ENCODE results near the gene TVP23A.
"Not testable (repeated sequence)": the region's sequence is repeated elsewhere in the genome, so short reads cannot be mapped to it uniquely, and the experiment has no call there.

TVP23A gene

DNA sequence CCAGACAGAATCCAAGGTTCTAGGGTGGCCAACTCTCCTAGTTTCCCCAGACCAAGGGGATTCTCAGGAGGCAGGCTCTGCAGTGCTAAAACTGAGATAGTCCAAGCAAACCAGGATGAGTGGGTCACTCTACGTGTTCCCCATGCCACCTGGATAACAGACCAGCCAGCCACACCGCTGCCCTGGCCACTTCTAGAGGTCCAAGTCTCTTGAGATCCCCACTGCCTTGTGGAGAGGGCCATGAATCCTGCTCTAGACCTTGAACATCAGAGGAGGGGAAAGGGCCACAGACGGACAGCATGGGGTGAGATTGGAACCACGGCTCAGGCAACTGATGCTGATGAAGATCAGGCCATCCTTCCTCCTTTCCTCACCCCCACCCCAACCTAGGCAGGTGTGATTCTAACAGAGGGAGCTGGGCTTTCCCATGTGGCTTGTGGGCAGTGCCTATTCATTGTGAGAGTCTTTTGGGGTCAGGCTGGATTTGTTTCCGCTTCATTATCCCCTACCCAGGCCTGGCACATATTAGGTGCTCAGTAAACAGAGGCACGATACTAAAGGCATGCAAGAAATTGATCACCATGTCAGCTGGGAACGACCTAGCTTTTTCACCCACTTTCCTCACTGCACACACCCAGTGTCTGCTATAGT lies 16.8 kb upstream of the TVP23A start:
- DNase-seq (ENCODE audit: low read depth, low spot score) = no peak

DNA sequence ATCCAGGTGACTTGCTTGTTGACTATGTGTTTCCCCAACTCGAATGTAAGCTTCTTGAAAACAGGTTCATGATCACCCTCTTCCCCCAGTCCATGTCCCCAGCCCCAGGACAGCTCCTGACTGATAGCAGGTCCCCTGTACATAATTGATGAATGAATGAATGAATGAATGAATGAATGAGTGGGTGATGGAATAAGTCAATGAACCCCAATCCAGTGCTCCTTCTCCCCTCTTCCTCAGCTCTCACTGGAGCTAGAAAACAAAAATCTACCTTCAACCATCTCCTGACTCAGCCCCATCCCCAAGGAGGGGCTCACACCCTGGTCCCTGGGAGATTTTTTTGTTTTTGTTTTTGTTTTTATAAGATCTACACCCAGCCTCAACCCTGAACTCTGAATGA lies 16.2 kb upstream of the TVP23A start:
- no peak for DNase-seq (ENCODE audit: low read depth, low spot score)

DNA sequence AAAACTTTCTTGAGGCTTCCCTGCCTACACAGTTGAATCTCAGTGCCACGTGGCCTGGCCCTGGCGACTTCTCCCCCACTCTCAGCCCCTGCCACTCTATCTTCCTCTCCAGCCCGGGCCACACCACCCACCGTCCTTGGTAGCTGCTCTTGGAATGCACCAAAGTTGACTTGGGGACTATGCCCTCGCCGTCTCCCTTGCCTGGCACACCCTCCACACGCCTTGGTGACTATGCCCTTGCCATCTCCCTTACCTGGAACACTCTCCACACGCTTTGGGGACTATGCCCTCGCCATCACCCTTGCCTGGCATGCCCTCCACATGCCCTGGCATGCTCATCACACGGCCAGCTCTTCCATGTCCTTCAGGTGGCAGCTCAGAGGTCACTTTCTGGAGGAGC lies 15.5 kb upstream of the TVP23A start:
- DNase-seq (ENCODE audit: low read depth, low spot score) = no peak

DNA sequence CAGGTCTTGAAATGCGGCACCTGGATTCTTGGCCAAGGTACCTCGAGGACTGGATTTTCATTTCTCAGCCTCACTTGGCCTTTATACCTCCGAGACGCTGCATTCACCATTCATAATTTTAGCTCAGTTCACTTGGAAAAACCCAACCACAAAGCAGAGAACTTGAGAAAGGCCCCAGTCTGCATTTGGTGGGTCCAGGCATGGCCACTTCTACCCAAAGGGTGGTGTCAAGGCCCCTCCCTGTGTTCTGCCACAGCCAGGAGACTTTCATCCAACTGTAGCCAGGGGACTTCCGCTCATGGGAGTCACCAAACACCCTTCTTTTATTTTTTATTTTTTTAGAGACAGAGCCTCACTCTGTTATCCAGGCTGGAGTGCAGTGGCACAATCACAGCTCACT lies 14.7 kb upstream of the TVP23A start:
- DNase-seq (ENCODE audit: low read depth, low spot score) = no peak

DNA sequence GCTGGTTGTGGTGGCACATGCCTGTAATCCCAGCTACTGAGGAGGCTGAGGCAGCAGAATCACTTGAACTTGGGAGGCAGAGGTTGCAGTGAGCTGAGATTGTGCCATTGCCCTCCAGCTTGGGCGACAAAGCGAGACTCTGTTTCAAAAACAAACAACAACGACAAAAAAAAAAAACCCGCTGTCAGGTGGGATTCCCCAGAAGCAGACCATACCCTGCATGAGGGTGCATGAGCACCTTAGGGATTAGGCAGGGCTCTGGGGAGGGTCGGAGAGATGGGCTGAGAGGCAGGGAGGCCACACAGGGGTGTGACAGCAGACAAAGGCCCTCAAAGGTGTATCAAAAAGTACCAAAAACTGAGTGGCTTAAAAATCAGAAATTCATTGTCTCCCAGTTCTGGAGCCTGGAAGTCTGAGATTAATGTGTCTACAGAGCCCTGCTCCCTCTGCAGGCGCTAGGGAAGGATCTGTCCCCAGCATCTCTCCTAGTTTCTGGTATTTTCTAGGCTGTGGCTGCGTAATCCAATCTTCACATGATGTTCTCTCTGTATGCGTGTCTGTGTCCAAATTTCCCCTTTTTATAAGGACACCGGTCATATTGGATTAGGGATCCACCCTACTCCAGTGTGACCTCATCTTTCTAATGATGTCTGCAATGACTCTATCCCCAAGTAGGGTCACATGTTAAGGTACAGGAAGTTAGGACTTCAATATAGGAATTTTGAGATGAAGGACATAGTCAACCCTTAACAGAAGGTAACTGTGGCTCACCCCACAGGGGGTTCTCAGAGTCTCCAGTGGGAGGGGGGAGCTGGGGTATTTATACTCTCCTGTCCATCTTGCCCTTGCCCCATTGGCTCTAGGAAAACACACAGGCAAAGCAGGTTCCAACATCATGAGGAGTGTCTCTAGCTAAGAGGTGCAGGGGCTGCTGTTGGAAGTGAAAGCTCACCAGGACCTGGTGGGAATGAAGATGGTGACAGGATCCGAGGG lies 13.6 kb upstream of the TVP23A start:
- DNase-seq (ENCODE audit: low read depth, low spot score) = no peak

DNA sequence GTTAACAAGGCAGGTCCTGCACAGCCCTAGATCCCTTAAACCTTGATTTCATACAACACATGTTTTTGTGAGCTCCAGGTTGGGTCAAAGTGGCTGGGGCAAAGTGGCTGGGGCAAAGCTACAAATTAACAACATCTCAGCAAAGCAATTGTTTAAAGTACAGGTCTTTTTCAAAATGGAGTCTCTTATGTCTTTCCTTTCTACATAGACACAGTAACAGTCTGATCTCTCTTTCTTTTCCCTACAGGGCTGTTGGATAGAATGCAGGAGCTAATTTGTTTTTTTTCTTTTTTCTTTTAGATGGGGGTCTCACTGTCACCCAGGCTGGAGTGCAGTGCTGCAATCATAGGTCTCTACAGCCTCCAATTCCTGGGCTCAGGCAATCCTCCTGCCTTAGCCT lies 11.6 kb upstream of the TVP23A start:
- not testable (repeated sequence) for DNase-seq (ENCODE audit: low read depth, low spot score)

DNA sequence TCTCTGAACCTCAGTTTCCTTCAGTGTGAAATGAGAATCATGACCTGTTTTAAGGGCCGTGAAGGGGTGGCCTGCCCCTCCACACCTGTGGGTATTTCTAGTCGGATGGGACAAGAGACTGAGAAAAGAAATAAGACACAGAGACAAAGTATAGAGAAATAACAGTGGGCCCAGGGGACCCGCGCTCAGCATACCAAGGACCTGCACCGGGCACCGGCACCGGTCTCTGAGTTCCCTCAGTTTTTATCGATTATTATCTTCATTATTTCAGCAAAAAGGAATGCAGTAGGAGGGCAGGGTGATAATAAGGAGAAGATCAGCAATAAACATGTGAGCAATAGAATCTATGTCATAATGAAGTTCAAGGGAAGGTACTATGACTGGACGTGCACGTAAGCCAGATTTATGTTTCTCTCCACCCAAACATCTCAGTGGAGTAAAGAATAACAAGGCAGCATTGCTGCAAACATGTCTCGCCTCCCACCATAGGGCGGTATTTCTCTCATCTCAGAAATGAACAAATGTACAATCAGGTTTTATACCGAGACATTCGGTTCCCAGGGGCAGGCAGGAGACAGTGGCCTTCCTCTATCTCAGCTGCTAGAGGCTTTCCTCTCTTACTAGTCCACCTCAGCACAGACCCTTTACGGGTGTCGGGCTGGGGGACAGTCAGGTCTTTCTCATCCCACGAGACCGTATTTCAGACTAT lies 10.9 kb upstream of the TVP23A start:
- DNase-seq (ENCODE audit: low read depth, low spot score) = not testable (repeated sequence)

DNA sequence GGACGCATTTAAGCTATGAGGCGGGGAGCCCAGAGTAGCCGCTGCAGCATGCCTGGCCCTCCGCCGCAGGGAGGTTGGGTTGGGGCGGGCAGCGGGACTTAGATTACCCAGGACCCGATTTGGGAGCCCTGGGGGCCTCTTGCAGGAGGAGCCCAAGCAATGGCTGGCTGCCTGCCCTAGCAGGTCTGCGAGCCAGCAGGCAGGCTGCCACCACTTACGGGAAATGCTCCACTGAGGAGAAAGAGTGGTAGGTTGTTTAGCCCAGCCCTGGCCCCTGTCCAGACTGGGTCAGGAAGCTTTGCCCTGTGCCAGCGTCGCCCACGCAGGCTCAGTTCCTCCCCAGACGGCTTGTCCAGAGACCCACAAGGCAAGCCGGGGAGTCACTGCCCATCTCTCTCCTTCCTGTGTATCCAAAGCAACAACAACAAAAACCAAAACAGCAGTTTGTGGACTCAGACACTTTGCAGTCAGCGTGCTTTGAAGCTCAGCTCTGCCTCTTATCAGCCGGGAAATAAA lies 10.3 kb upstream of the TVP23A start:
- DNase-seq (ENCODE audit: low read depth, low spot score) = no peak

DNA sequence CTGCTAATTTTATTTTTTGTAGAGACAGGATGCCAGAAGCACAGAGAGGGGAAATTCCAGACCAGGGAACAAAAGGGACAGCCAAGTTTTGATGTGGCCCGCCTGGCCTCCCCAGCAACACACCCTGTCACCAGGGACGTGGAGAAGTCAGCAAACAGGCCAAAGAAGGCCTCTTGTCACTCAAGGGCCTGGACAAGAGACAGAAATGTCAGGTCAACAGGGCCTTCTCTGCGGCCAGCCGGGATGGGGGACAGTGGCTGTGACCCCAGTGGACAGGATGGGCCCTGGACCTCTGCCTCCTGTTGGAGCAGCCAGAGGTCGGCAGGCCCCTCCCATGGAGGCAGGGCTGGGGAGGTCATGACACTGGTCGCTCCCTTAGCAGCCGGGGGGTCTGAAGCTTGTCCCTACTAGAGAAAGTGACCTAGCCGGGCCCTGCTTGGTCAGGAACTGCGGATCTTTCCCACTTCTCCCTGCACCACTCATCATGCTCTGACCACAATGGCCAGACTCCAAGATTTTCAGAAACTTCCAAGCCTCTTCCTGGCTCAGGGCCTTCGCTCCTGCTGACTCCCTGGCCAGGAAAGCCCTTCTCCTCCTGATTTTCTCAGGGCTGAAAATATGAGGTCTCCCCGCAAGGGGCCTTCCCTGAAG lies 9.2 kb upstream of the TVP23A start:
- DNase-seq (ENCODE audit: low read depth, low spot score) = no peak

DNA sequence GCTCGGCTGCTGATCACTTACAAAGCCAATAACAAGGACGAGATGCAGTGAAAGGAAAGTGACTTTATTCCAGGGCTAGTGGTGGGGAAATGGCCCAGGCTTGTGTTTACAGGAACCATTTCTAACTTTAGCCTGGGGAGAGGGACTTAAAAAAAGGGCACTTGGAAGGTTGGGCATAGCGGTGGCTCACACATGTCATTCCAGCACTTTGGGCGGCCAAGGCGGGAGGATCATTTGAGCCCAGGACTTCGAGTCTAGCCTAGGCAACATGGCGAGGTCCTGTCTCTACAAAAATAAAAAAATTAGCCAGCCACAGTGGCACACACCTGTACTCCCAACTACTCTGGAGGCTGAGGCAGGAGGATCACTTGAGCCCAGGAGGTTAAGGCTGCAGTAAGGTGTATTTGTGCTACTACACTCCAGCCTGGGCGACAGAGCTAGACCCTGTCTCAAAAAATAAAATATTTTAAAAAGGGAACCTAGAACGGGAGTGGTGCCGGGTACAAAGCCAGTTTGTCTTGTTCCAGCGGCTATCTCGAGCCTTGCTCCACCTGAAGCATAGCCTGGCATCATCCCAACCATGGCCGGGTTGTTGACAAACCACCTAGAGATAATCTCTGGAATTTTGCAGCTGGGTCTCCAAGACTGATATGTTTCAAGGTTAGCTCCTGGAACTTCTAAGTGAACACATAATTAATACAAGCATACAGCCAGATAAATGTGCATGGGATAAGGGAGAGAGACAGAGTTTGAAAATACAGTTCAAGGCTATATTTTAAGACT lies 5.7 kb upstream of the TVP23A start:
- no peak for DNase-seq (ENCODE audit: low read depth, low spot score)

DNA sequence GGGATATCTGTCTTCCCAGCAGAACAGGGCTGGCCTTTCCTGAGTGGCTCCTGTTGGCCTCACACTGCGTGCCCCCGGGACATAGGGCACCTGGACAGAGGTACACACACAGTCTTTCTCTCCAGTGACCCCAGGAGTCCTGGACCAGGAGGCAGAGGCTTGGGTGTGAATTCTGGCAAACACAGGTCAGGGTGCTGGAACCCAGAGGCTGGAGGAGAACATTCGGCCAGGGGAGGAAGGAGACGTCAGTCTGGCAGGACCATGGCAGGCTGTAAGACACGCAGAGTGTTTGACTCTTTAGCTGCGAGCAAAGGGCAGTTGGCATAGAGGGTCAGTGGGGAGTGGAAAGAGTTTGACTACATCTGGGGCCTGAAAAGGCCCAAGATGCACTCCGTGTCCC lies 4.1 kb upstream of the TVP23A start:
- DNase-seq (ENCODE audit: low read depth, low spot score) = no peak

DNA sequence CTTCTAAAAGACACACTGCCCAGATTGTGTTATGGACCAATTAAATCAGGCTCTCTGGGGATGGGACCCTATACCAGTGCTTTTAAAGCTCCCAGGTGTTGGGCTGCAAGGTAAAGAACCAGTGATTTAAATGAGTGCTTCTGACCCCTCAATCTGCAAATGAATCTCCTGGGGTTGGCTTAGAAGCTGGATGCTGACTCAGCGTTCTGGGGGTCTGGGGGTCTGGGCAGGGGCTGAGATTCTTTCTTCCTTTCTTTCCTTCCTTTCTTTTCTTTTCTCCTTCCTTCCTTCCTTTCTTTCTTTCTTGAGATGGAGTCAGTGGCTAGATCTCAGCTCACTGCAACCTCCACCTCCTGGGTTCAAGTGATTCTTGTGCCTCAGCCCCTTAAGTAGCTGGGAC lies 2.0 kb upstream of the TVP23A start:
- no peak for DNase-seq (ENCODE audit: low read depth, low spot score)

DNA sequence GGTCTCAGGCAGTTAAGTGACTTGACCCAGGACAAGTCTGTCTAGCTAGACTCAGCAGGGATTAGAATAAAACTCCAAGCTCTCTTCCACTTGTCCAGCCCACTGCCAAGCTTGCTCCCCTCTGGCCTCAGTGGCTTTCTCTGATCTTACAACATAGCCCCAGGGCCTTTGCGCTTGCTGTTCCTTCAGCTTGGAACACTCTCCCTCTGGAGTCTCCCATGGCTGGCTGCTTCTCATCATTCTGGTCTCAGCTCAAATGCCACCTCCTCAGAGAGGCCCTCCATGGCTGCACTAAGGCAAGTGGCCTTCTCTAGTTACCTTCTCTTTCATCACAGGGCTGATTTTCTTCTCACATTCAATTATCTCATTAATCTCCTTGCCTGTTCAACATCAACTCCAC lies 1.1 kb downstream of the TVP23A start:
- no peak for DNase-seq (ENCODE audit: low read depth, low spot score)

DNA sequence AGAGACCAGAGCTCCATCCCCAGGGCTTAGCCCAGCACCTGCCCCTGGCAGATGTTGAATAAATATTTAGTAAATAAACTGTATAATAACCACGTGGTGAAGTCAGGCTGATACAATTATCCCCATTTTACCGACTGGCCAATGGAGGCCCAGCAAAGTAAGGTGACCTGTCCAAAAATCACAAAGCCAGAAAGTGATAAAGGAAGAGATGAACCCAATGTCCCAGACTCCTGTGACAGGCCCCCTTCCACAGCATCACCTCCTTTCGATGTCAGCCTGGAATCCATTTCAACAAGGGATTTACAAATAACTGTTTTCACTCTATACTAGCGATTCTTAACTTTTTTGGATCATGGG lies 5.5 kb downstream of the TVP23A start:
- no peak for DNase-seq (ENCODE audit: low read depth, low spot score)

DNA sequence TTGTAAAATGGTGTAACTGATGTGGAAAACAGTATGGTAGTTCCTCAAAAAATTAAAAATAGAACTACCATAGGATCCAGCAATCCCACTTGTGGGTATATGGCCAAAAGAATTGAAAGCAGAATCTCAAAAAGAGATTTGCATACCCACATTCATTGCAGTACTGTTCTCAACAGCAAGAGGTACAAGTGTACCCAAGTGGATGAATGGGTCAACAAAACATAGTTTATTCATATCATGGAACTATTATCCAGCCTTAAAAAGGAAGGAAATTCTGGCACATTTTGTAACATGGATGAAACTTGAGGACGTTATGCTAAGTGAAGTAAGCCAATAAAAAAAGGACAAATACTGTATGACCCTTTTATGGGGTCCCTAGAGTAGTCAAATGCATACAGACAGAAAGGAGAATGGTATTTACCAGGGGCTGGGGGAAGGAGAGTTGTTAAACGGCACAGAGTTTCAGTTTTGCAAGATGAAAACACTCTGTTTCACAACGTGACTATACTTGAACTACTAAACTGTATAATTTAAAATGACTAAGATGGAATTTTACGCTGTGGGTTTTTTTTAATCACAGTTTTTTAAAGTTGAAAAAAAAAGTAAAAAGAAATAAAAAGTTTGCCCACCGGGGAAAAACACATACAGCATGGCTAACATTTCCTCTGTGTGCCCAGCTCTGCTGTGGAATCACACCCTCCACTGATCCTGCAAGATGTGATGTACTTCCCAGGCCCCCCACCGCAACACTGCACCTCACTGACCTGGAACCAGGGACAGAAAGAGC lies 6.1 kb downstream of the TVP23A start:
- no peak for DNase-seq (ENCODE audit: low read depth, low spot score)

DNA sequence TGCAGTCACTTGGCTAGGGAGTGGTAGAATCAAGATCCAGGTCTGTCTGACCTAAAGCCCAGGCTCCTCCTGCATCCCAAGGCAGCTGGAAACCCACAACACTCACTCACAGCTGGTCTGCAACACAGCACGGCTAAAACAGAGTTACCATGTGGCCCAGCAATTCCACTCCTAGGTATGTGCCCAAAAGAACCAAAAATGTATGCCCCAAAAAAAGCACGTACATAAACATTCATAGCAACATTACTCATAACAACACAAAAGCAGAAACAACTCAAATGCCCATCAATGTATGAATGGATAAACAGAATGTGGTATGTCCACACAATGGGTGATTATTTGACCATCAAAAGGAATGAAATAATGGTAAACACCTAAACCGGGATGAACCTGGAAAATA lies 8.9 kb downstream of the TVP23A start:
- no peak for DNase-seq (ENCODE audit: low read depth, low spot score)

DNA sequence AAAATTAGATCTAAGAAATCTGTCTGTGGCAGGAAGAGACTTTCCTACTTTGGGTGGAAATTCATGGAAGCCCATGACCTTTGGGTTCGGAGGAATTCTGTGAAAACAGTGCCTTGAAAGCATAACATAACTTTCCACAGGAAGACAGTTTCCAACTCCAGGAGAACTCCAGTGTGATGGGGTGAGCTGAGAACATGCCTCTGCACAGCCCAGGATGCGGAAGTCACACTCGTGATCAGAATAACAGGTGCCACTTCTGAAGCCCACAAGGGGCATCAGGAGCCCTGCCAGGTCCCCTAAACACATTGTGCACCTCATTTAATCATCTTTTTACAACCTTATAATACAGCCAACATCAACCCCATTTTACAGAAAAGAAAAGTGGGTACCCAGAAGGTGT lies 9.7 kb downstream of the TVP23A start:
- no peak for DNase-seq (ENCODE audit: low read depth, low spot score)

DNA sequence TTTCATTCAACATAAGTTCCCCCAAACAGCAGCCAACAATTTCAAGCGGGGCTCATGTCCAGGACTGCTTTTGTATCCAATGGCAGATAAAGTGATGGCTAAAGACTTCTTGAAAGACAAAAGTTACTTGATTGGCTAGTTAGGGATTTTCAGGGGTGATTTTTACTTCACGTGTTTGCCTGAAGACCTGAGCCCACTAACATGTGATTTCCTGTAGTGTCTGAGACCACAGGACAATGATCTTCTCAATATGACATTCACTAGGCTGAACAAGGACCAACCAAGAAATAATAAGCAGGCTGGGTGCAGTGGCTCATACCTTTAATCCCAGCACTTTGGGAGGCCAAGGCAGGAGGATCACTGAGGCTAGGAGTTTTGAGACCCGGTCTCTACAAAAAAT lies 10.4 kb downstream of the TVP23A start:
- DNase-seq (ENCODE audit: low read depth, low spot score) = no peak

DNA sequence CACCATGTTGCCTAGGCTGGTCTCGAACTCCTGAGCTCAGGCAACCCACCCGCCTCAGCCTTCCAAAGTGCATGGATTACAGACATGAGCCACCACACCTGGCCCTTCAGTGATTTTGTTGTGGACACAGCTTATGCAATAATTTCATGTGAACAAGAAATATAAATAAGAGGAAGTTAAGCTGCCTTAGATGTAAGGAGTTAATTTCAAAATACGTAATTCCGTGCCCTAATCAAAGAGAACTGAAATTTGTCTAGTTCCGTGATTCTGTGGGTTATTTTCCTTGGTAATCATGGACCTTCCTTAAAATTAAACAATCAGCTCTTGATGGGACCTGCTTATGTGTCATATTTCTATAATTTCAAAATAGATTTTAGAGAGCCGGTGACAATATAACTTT lies 11.9 kb downstream of the TVP23A start:
- no peak for DNase-seq (ENCODE audit: low read depth, low spot score)

DNA sequence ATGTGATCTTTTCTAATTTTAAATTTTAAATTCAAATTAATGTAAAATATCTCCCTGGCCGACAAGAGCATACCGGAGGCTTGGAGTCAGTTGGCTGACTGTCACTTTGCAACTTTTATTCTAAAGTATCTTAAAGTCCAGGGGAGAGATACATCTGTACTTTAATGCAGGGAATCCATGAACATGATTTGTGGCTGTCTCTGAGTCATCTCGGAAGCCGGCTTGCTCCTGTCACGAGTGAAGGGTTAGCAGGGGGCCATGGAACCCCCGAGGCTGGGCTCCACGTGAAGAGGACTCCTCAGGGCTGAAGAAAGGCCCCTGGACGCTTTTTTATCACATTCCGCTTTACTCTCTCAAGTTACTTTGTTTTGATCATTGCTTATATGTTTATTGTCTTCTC lies 13.3 kb downstream of the TVP23A start:
- DNase-seq (ENCODE audit: low read depth, low spot score) = no peak
